ENCODE measurements around the gene DPYD. TPM values are rescaled to one million over a fixed set of nuclear protein-coding genes. Genes with fewer than 3 reads are reported as not detected.

The DPYD gene
- total RNA-seq, 4 donors from 2014 or later, result 30.6 to 58.4 (median 35.4) TPM

GRCh38 chr1:97482022-97482421 lies 438.8 kb downstream of the DPYD start:
- H3K36me3 ChIP-seq, result no peaks in the 10 kb centered on the region
- WGBS, 2 donors, result 87 to 91% methylated on average over 1 of the region's 1 CpG
- intact Hi-C loops (cut with DNase I), result no loop called here

GRCh38 chr1:97467445-97467844 lies 453.4 kb downstream of the DPYD start:
- Histone ChIP-seq H3K4me1 (no peaks in the 10 kb centered on the region), H3K9me3 (peaks cover 0 to 9% (median 7%) of the 10 kb centered on the region in 3 donors), H3K36me3 (peaks cover 0 to 7% (median 0%) of the 10 kb centered on the region in 3 donors), H3K4me3 (no peak overlapping the region), H3K27ac (no peak overlapping the region), H3K27me3 (no peaks in the 10 kb centered on the region)
- WGBS, 2 donors, result 69 to 81% methylated on average over 2 of the region's 2 CpGs
- TF ChIP-seq POLR2A (IDR thresholded peaks at IDR 0.05), result no peak
- TF ChIP-seq, protein P1, sequence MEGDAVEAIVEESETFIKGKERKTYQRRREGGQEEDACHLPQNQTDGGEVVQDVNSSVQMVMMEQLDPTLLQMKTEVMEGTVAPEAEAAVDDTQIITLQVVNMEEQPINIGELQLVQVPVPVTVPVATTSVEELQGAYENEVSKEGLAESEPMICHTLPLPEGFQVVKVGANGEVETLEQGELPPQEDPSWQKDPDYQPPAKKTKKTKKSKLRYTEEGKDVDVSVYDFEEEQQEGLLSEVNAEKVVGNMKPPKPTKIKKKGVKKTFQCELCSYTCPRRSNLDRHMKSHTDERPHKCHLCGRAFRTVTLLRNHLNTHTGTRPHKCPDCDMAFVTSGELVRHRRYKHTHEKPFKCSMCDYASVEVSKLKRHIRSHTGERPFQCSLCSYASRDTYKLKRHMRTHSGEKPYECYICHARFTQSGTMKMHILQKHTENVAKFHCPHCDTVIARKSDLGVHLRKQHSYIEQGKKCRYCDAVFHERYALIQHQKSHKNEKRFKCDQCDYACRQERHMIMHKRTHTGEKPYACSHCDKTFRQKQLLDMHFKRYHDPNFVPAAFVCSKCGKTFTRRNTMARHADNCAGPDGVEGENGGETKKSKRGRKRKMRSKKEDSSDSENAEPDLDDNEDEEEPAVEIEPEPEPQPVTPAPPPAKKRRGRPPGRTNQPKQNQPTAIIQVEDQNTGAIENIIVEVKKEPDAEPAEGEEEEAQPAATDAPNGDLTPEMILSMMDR (IDR thresholded peaks at IDR 0.05), result no peak
- DNase-seq, result no peak
- intact Hi-C loops (cut with DNase I), result no loop called here

More at GRCh38 chr1:97482022-97482421, 438.8 kb downstream of the DPYD start:
- H3K4me1 ChIP-seq, result no peaks in the 10 kb centered on the region
- no peaks in the 10 kb centered on the region for H3K9me3 ChIP-seq
- no peak for DNase-seq
- TF ChIP-seq, protein P1 (IDR thresholded peaks at IDR 0.05), result no peak
- no peak for TF ChIP-seq POLR2A (IDR thresholded peaks at IDR 0.05)
- no peak overlapping the region for H3K27ac ChIP-seq
- no peaks in the 10 kb centered on the region for H3K27me3 ChIP-seq
- no peak overlapping the region for H3K4me3 ChIP-seq

- 82 to 94% methylated on average over 4 to 5 of the region's 5 CpGs for WGBS, 2 donors
- TF ChIP-seq POLR2A (IDR thresholded peaks at IDR 0.05), result no peak
- TF ChIP-seq, protein P1 (IDR thresholded peaks at IDR 0.05), result no peak
- no peaks in the 10 kb centered on the region for H3K4me1 ChIP-seq
Observed at GRCh38 chr1:97464305-97464704, 456.5 kb downstream of the DPYD start.

GRCh38 chr1:97461782-97462181 lies 459.1 kb downstream of the DPYD start:
- H3K9me3 ChIP-seq, result peaks cover 0 to 9% (median 7%) of the 10 kb centered on the region in 3 donors
- no peak overlapping the region for H3K27ac ChIP-seq
- H3K4me1 ChIP-seq, result no peaks in the 10 kb centered on the region
- intact Hi-C loops (cut with DNase I), result no loop called here
- no peak for DNase-seq
- no peaks in the 10 kb centered on the region for H3K27me3 ChIP-seq
- no peak overlapping the region for H3K4me3 ChIP-seq
- peaks cover 0 to 13% (median 0%) of the 10 kb centered on the region in 3 donors for H3K36me3 ChIP-seq
- no peak for TF ChIP-seq POLR2A (IDR thresholded peaks at IDR 0.05)
- TF ChIP-seq, protein P1 (IDR thresholded peaks at IDR 0.05), result no peak

More at GRCh38 chr1:97464305-97464704, 456.5 kb downstream of the DPYD start:
- Histone ChIP-seq H3K9me3 (peaks cover 0 to 9% (median 7%) of the 10 kb centered on the region in 3 donors), H3K4me3 (no peak overlapping the region), H3K27me3 (no peaks in the 10 kb centered on the region), H3K36me3 (peaks cover 0 to 13% (median 0%) of the 10 kb centered on the region in 3 donors), H3K27ac (no peak overlapping the region)
- intact Hi-C loops (cut with DNase I), result no loop called here
- DNase-seq, result no peak

GRCh38 chr1:97457446-97458089 lies 463.3 kb downstream of the DPYD start:
- intact Hi-C loops (cut with DNase I), result no loop called here

More at GRCh38 chr1:97457446-97458089, 463.3 kb downstream of the DPYD start:
- Histone ChIP-seq H3K4me1 (no peaks in the 10 kb centered on the region), H3K36me3 (peaks cover 0 to 6% (median 0%) of the 10 kb centered on the region in 3 donors), H3K9me3 (no peaks in the 10 kb centered on the region), H3K27me3 (no peaks in the 10 kb centered on the region), H3K4me3 (no peak overlapping the region), H3K27ac (no peak overlapping the region)
- 78 to 83% methylated on average over 7 of the region's 7 CpGs for WGBS, 2 donors
- TF ChIP-seq POLR2A (IDR thresholded peaks at IDR 0.05), result no peak
- TF ChIP-seq, protein P1 (IDR thresholded peaks at IDR 0.05), result no peak
- no peak for DNase-seq
